ENCODE measurements around the gene KDR. TPM values are rescaled to one million over a fixed set of nuclear protein-coding genes. Genes with fewer than 3 reads are reported as not detected.

The KDR gene
- total and polyA plus RNA-seq, 2 experiments from 2014 or later = 96.0 to 104 TPM

GRCh38 chr4:55082756-55083155 lies 42.6 kb downstream of the KDR start:
- H4K20me1 ChIP-seq (ENCODE audit: insufficient read depth, poor library complexity, severe bottlenecking) = no peaks in the 10 kb centered on the region

GRCh38 chr4:55080174-55080865 lies 45.1 kb downstream of the KDR start:
- Histone ChIP-seq H3K4me3 (no peak overlapping the region), H3K79me2 (no peaks in the 10 kb centered on the region), H4K20me1 (ENCODE audit: insufficient read depth, poor library complexity, severe bottlenecking) (no peaks in the 10 kb centered on the region), H2AFZ (no peak overlapping the region), H3K4me2 (no peak overlapping the region), H3K9me3 (ENCODE audit: low read depth) (no peaks in the 10 kb centered on the region), H3K4me1 (ENCODE audit: insufficient read depth) (no peaks in the 10 kb centered on the region), H3K27me3 (no peaks in the 10 kb centered on the region), H3K9me2 (replicated peaks; ENCODE audit: insufficient read depth) (no peaks in the 10 kb centered on the region), H3K36me3 (replicated peaks; ENCODE audit: insufficient read depth, low read depth) (no peaks in the 10 kb centered on the region), H3K27ac (no peak overlapping the region)
- WGBS (ENCODE audit: low lambda C conversion rate, missing lambda C conversion rate) = 41% methylated on average over 9 of the region's 9 CpGs
- TF ChIP-seq EZH2phosphoT487 (IDR thresholded peaks at IDR 0.05; ENCODE audit: low read depth, severe bottlenecking, unreplicated experiment) (no peak), EZH2 (IDR thresholded peaks at IDR 0.05; ENCODE audit: borderline replicate concordance) (no peak), CTCF (IDR thresholded peaks at IDR 0.05; ENCODE audit: poor library complexity) (no peak)
- no peak for DNase-seq (ENCODE audit: low spot score)

More at GRCh38 chr4:55082756-55083155, 42.6 kb downstream of the KDR start:
- H3K27ac ChIP-seq = no peak overlapping the region
- no peaks in the 10 kb centered on the region for H3K9me2 ChIP-seq (replicated peaks; ENCODE audit: insufficient read depth)
- H3K4me3 ChIP-seq = no peak overlapping the region
- no peaks in the 10 kb centered on the region for H3K4me1 ChIP-seq (ENCODE audit: insufficient read depth)
- 85% methylated on average over 2 of the region's 2 CpGs for WGBS (ENCODE audit: low lambda C conversion rate, missing lambda C conversion rate)
- H3K79me2 ChIP-seq = no peaks in the 10 kb centered on the region
- H3K4me2 ChIP-seq = no peak overlapping the region
- DNase-seq (ENCODE audit: low spot score) = no peak
- H2AFZ ChIP-seq = no peak overlapping the region
- no peaks in the 10 kb centered on the region for H3K9me3 ChIP-seq (ENCODE audit: low read depth)
- H3K27me3 ChIP-seq = no peaks in the 10 kb centered on the region
- H3K36me3 ChIP-seq (replicated peaks; ENCODE audit: insufficient read depth, low read depth) = no peaks in the 10 kb centered on the region
- no peak for TF ChIP-seq EZH2 (IDR thresholded peaks at IDR 0.05; ENCODE audit: borderline replicate concordance)
- TF ChIP-seq EZH2phosphoT487 (IDR thresholded peaks at IDR 0.05; ENCODE audit: low read depth, severe bottlenecking, unreplicated experiment) = no peak
- no peak for TF ChIP-seq CTCF (IDR thresholded peaks at IDR 0.05; ENCODE audit: poor library complexity)

- Histone ChIP-seq H4K20me1 (ENCODE audit: insufficient read depth, poor library complexity, severe bottlenecking) (no peaks in the 10 kb centered on the region), H3K9me3 (ENCODE audit: low read depth) (no peaks in the 10 kb centered on the region), H3K9me2 (replicated peaks; ENCODE audit: insufficient read depth) (no peaks in the 10 kb centered on the region), H3K4me1 (ENCODE audit: insufficient read depth) (no peaks in the 10 kb centered on the region), H2AFZ (no peak overlapping the region), H3K4me2 (no peak overlapping the region), H3K27me3 (no peaks in the 10 kb centered on the region), H3K36me3 (replicated peaks; ENCODE audit: insufficient read depth, low read depth) (no peaks in the 10 kb centered on the region), H3K4me3 (no peak overlapping the region), H3K79me2 (no peaks in the 10 kb centered on the region), H3K27ac (peak overlapping the region; percentile 19)
- TF ChIP-seq EZH2 (IDR thresholded peaks at IDR 0.05; ENCODE audit: borderline replicate concordance) = no peak
- no peak for TF ChIP-seq EZH2phosphoT487 (IDR thresholded peaks at IDR 0.05; ENCODE audit: low read depth, severe bottlenecking, unreplicated experiment)
- no peak for TF ChIP-seq CTCF (IDR thresholded peaks at IDR 0.05; ENCODE audit: poor library complexity)
- WGBS (ENCODE audit: low lambda C conversion rate, missing lambda C conversion rate) = 72% methylated on average over 14 of the region's 14 CpGs
- no peak for DNase-seq (ENCODE audit: low spot score)
Observed at GRCh38 chr4:55079451-55080173, 45.8 kb downstream of the KDR start.
